A549 treated with ZK216348 at 1 μM for 4 hours (cell line): ENCODE data around the gene RABGGTB. TPM values are rescaled to one million over a fixed set of nuclear protein-coding genes. Genes with fewer than 3 reads are reported as not detected.

Experiments
- total RNA-seq: library from RNA; stranded (reverse); fragments of 200-300 nt; extraction: Qiagen RNA extraction; gene quantifications from 5 replicates; pipeline ENCODE4 v1.2.3, GENCODE V29; 2022; ENCODE audit warnings: low read depth

RABGGTB gene
- 59.5 to 87.0 TPM (median 65.8 TPM) in 5 replicates for total RNA-seq

GRCh38 chr1:75785983-75786853, at the start of gene RABGGTB:
Gene RABGGTB (plus strand): TSS chr1:75786256. CDS start chr1:75786272, 16 bp downstream.

GRCh38 chr1:75796376-75797272, 10.6 kb downstream of the RABGGTB start, which contains the start of gene MSH4:
Gene MSH4 (plus strand): TSS chr1:75796882. CDS start chr1:75796986, 104 bp downstream.

Other genes starting within 250 kb of the RABGGTB start
- gene SLC44A5, start 175.1 kb upstream of the RABGGTB start, total RNA-seq: 0.09 to 0.14 TPM (median 0.11 TPM) in 3 of 5 replicates, not detected in the others
- gene ACADM, start 61.5 kb upstream of the RABGGTB start, total RNA-seq: 28.4 to 43.1 TPM (median 31.7 TPM) in 5 replicates
- 0.11 TPM in 1 of 5 replicates, not detected in the others for gene MSH4, start 10.6 kb downstream of the RABGGTB start, total RNA-seq
- gene ASB17, start 146.1 kb downstream of the RABGGTB start, total RNA-seq: not detected in 5 replicates